GM18520 (cell line): ENCODE measurements around the gene SPTBN1.

ENCODE experiments used
- ATAC-seq: cut with Tn5 transposase; IDR thresholded peaks from one replicate; pipeline ENCODE4 v1.9.1; 2021; ENCODE audit not compliant: unreplicated experiment

The SPTBN1 gene

DNA sequence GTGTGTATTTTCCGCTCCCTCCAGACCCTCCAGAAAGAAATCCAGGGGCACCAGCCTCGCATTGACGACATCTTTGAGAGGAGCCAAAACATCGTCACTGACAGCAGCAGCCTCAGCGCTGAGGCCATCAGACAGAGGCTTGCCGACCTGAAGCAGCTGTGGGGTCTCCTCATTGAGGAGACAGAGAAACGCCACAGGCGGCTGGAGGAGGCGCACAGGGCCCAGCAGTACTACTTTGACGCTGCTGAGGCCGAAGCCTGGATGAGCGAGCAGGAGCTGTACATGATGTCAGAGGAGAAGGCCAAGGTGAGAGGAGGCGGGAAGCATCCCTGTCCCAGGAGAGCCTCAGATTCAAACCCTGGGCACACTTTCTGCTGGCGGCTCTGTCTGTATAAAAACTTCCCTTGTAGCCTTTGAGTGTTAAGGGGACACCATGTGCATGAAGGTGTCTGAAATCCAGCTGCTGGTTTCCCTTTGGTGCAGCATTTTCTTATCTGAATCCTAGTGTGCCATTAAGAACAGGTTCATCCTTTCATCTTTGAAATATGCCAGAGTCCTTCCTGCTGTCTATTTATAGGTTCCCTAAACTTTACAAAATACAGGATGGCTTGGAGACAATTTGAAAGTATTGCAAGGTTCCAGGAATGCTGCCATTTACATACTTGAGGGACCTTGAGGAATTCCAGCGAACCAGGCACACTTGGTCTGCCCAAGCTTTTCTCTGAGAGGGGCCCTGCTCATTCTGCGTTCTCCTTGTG is 190.2 kb downstream of the SPTBN1 start:
- ATAC-seq: no peak

DNA sequence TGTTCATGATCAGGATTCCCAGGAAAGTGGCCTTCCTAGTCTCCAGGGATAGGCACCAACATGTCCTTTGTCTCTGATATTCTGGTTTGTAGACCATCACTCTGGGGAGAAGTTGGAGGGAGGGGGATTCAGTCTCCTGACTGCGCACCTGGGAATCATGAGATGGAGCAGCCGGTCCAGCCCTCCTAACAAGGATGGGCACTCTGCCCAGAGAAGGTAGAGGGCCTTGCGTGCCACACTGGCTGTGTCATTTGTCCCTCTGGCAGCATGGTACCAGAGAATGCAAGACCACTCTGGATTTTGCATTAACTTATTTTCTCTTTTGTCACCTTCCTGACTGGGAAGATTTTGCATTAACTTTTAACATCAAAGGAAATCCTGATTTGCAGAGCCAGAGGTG is 192.1 kb downstream of the SPTBN1 start:
- ATAC-seq: no peak

DNA sequence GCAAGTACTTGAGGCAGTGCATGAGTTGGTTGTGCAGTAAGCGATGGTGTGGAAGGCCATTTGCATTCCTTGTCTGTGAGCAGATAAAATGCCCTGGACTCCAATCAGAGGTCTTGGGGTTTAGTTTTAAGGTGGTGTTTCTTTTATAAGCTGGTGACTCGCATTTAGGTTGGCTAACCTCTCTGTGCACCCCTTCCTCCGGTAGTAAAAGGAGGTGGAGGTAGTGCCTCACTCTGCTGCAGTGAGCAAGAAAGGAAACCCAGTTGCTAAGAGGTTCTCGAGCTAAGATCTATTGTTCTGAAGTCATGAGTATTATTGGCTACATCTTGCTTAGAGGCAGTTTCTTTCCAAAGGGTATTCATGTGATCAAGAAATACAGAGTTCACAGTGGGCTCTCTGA is 193.1 kb downstream of the SPTBN1 start:
- no peak for ATAC-seq

DNA sequence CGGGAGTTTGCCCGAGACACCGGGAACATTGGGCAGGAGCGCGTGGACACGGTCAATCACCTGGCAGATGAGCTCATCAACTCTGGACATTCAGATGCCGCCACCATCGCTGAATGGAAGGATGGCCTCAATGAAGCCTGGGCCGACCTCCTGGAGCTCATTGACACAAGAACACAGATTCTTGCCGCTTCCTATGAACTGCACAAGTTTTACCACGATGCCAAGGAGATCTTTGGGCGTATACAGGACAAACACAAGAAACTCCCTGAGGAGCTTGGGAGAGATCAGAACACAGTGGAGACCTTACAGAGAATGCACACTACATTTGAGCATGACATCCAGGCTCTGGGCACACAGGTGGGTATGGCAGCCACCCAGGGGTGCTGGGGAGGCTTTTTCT is 193.5 kb downstream of the SPTBN1 start:
- ATAC-seq: no peak

DNA sequence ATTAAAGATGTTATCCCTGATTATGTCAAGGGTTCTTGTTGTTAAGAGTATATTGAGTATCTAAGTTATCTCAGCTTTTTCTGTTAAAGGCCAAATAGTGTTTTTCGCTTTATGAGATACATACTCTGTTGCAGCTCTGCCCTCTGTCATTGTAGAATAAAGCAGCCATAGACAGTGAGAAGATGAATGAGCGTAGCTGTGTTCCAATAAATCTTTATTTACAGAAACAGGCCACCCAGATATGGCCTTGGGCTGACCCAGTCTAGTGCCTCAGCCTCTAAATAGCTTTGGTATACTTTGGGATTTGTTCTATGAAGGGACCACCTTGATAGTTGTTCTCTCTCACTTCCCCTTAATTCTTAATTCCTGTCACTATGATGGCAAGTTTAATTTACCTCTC is 194.5 kb downstream of the SPTBN1 start:
- ATAC-seq: no peak

DNA sequence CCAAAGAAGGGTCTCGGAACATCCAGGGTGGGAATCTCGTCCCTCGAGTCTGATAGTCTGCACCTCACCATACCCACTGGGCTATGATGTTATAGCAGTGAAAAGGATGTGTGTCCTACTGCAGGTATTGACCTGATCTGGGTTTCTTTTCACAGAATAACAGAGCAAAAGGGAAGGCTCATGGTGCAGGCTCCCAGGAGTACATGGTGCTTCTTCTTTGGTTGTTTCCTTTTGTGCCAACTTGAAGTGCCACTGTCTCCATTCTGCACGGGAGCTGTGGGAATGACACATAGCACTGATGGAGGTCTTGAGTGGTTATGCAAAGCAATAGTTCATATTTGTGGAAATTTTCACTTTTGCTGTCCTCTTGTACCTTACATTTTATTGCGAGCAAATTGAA is 195.2 kb downstream of the SPTBN1 start:
- ATAC-seq: no peak

DNA sequence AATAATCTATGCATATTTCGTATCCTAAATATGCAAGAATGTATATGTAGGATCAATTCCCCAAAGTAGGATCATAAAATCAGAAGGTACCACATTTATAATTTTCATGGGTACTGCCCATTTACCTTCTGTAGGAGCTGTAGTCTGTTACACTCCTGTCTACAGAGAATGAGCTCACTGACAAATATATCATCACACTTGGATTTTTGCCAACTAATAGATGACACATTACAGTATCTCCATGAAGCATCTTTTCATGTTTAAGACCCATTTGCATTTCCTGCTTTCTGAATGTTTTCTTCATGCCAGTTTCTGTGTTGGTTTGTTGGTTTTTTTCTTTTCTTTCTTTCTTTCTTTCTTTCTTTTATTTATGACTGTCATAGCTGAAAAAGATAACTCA is 196.4 kb downstream of the SPTBN1 start:
- peak; percentile 74 for ATAC-seq

DNA sequence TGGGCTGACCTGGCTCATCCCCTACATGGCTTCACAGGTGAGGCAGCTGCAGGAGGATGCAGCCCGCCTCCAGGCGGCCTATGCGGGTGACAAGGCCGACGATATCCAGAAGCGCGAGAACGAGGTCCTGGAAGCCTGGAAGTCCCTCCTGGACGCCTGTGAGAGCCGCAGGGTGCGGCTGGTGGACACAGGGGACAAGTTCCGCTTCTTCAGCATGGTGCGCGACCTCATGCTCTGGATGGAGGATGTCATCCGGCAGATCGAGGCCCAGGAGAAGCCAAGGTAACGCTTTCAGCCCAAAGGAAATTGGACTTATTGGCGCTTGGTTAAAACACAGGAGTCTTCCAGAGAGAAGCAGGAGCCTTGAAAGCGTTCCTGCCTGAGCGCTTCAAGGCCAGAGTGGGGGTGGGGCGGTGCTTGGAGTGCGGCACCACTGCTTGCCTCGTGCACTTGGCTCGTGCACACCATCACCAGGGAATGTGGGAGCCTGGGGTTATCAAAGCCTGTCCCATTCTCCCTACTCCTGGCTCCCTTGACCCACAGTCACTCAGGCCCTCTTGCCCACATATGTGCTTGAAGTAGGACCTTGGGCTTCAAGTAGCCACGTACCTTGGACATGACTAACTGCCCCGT is 197.6 kb downstream of the SPTBN1 start:
- no peak for ATAC-seq

DNA sequence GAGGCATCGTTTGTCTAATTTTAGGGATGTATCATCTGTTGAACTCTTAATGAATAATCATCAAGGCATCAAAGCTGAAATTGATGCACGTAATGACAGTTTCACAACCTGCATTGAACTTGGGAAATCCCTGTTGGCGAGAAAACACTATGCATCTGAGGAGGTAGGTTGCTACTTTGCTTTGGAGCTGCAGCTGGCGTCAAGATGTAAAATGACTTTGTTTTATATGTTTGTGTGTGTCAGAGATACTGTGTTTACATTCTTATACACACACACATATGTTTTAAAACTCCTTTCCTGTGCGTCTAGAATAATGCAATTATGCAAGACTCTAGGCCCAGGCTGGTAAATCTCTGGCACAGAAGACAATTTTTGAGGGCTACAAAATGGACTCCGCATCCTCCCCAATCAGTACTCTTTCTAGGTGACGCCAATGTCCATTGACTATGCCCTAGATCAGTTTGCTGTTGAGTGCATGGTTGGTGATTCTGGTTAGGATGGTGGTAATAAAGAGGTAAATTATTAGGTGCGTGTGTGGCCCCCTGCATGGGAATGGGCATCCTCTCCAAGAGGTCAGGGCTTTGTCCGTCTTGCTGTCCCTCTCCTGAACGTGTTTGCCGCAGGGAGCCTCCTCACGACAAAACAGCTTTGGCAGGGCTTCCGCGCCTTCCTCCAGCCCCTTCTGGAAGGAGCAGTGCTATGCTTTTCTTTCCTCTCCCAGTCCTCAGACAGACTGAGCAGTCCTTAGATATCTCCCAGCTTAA is 199.1 kb downstream of the SPTBN1 start:
- ATAC-seq: no peak

DNA sequence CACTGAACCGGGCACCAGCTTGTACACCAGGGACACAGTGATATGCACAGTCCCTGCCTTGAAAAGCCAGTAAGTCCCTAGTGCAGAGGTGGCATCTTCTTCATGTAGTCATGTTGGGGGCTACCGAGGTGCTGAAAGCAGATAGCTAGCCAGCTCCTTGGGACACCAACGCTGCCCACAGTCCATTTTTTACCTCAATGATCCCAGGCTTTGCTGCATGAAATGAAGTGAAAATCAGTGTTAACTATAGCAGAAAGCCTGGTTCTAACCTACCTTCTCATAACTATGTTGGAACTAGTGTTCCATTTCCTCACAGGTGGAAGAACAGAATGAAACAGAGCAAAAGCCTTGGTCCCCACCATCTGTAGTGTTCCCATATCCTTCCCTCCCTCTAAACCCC is 200.7 kb downstream of the SPTBN1 start:
- no peak for ATAC-seq

DNA sequence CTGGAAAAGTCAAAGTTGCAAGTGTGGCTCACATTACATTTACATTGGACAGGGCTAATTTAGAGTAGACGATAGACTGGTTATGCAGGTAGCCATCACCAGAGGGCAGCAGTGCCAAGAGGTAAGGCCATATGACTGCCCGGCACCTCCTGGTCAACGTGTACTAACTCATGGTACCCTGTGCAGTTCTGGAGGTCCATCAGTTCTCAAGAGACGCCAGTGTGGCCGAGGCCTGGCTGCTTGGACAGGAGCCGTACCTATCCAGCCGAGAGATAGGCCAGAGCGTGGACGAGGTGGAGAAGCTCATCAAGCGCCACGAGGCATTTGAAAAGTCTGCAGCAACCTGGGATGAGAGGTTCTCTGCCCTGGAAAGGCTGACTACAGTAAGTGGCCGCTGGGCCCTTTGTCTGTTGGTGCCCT is 201.5 kb downstream of the SPTBN1 start:
- no peak for ATAC-seq

DNA sequence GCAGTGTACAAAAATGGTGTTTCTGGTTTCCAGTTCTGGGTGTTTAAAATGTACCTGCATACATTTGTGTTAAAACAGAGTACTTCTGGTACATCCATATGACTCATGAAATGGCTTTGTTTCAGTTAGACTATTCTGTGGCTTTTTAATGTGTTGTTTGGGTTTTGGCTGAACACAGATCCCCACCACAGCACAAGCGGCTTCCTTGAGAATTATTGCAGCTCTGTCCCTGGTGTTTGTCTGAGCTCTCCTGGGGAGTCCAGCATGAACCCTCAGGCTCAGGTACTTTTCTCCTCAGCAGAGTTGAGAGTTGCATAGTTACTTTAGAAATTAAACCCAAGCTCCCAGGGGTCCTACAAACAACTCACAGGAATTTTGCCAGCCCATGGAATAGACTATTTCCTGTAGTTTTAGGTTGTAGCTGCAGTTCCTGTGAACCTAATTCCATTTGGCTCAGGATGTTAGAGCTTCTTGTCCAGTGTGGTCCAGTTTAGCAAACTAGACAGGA is 202.5 kb downstream of the SPTBN1 start:
- no peak for ATAC-seq

DNA sequence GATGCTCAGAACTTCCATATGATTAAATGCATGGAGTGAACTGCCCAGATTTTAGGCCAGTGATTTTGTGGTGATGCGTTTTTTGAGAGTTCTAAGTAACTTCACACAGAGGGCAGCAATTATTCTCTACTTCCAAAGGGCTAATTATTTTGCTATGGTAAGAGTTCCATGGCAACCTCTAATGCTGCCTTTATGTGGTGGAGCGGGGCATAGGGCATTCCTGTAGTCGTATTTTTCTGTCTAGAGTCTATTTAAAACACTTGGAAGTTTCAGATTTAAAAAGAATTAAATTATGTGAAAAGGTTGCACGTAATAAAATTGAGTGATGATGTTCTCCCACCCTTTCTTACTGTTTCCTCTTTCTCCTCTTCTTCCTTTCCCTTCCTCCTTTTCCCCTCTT is 203.4 kb downstream of the SPTBN1 start:
- no peak for ATAC-seq

DNA sequence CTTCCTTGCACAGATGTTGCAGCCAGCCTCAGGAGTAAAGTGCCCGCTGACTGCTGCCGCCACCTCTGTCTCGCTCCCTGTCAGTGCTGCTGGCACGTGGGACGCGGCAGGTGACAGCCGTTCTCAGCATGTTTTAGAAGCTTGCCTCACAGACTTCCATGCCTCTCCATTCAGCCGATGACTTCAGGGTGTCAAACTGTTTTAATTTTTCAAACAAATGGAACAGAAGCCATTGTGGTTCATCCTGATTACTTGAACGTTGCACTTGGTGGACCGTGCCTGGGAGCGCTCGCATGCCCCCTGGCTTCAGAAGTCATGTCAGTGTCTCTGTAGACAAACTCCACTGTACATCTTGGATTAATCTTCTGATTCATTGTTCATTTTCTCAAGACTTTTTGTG is 204.6 kb downstream of the SPTBN1 start:
- no peak for ATAC-seq

DNA sequence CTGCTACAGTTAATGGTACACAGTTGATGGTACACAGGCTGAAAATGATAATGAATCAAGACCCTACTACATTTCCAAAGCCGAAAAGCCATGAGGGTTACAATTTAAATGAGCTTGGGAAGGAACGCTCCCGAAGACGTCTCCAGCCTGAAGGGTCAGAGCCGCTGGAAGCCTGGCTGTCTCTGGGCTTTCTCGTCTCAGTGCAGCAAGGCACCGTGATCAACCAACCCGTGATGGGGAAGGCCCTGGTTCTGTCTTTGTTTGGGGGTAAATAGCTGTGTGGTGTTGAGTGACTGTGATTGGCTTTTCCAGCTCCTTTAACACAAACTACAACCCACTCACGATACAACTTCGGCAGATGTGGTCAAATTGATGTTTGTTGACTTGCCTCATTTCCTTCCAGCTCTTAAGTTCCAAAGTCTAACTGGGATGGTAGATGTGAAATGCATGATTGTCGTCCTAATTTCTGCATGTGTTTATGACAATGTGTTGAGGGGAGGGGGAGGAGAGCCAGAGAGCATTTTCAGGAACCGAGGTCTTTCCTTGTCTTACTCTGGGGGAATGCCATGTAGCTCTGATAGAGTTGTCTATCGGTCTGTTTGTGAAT is 207.4 kb downstream of the SPTBN1 start:
- no peak for ATAC-seq

DNA sequence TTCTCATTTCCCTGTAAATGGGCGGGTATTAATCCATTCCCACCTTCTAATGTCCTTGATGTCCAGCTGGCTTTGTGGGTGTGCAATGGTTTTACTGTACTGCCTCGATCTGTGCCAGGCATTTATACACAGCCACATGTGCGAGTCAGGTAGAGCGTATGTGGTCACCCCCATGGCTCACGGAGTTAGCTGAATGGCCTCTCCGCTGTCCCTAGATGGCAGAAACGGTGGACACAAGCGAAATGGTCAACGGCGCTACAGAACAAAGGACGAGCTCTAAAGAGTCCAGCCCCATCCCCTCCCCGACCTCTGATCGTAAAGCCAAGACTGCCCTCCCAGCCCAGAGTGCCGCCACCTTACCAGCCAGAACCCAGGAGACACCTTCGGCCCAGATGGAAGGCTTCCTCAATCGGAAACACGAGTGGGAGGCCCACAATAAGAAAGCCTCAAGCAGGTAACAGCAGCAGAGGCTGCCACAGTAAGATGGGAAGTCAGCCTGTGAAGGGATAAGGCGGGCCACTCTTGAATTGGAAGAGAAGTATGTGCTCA is 208.2 kb downstream of the SPTBN1 start:
- no peak for ATAC-seq

DNA sequence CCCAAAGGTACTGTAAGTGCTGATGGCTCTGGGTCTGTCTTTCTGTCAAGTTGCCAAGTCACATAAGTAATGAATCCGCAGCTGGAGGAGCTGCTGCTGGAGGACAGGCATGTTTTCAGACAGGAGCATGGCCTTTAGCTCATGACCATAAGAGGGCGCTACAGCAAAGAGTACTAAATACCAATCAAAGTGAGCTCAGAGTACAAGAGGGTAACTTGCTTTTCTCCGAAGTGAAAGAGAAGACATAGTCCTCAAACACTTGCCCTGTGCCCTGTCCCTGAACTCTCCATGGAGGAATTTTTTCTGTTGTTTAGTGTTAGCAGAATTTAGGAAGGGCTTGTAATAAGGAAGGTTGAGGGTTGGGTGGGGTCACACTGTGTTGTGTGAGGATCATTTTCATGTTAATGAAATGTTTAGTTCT is 209.3 kb downstream of the SPTBN1 start:
- no peak for ATAC-seq

DNA sequence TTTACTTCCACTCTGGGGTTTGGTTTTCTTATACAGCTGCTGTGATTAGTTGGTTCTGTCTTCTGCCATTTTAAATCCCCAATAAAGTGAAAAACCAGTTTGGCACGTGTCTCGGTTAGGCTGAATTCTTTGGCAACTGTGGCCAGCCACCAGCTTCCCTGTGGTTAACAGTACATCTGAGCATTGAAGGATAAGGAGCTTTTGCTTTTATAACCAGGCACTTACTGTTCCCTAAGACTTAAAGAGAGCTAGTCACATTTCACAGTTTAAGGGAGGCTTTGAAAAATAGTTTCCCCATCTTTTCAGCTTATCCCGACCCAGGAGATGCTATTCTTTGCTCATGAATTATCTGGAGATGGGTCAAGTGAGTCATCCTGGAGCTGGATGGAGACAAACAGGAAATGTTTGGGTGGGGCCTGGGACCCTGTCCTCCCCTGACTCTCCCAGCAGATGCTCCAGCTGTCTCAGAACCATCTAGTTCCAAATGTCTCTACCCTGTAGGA is 210.1 kb downstream of the SPTBN1 start:
- no peak for ATAC-seq

DNA sequence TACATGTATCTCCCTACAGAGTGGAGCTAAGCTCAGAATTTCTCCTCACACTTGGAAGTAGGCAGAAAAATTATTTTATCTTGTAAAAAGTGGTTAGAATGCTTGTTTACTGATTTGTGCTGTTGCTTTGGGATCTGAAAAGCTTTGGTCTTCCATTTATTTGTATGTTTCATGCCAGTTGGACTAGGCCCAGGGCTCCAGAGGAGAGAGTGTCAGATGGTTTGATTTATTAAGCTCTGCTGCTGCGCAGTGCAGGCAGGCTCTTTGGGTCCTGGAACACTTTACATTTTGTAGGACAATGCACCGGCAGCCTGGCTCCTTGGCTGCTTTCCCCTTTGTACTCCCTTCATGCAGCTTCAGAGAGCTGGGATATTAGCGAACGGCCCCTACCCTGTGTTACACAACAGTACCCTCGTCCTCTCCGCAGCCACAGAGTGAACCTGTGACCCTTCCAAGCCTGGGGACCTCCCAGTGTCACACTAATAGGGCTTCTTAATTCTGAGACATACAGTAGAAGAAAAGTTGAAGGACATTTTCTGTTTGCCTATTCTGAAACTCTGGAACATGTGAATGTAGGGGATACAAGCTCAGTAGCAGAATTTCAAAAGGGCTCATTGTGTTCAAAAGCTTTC is 210.6 kb downstream of the SPTBN1 start:
- ATAC-seq: no peak

DNA sequence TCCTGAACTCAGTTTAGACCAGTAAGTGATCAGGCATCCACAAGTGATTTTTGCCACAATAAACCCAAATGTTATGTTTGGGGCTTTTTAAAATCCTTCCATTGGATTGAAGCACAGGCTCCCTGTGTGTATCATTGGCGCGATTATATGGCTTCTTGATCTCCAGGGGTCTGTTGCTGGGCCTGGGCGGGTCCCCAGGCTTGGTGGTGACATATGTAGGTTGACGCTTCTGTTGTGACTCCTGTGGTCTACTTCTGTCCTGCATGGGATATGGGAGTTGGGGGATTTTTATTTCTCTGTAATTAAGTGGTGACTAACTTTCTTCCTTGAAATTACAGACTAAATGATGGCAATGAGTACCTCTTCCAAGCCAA is 211.1 kb downstream of the SPTBN1 start:
- ATAC-seq: no peak
